Activated CD4-positive, alpha-beta T cell treated with anti-CD3 and anti-CD28 coated beads, Interleukin-2, amount 50 U/mL, for 24 hours (primary cell): ENCODE measurements around the gene NXPH4.

Experiments used
- DNase-seq, 2 donors: peaks; one replicate each; pipeline ENCODE4 v3.0.0-alpha.2; 2020; ENCODE audit warnings: low read depth in 1 of 2, low spot score in 1 of 2

The NXPH4 gene

GRCh38 chr12:57203201-57203600 lies 13.4 kb upstream of the NXPH4 start:
- DNase-seq, result no peak

- DNase-seq, result no peak
These were observed 12.8 kb upstream of the NXPH4 start for GRCh38 chr12:57203791-57204190.

- DNase-seq, result no peak
These were observed 12.1 kb upstream of the NXPH4 start for GRCh38 chr12:57204454-57204853.

- DNase-seq, result no peak
These were observed 11.4 kb upstream of the NXPH4 start for GRCh38 chr12:57205186-57205585.

GRCh38 chr12:57205931-57206330 lies 10.7 kb upstream of the NXPH4 start:
- DNase-seq, result no peak

- no peak for DNase-seq
These were observed 8.6 kb upstream of the NXPH4 start for GRCh38 chr12:57207731-57208630.

GRCh38 chr12:57208631-57209282 lies 7.8 kb upstream of the NXPH4 start:
- DNase-seq, result no peak

GRCh38 chr12:57209916-57210315 lies 6.7 kb upstream of the NXPH4 start:
- DNase-seq, result no peak

- DNase-seq, result no peak
These were observed 6.1 kb upstream of the NXPH4 start for GRCh38 chr12:57210461-57210860.

- no peak for DNase-seq
These were observed 5.5 kb upstream of the NXPH4 start for GRCh38 chr12:57210926-57211692.

GRCh38 chr12:57211791-57212700 lies 4.5 kb upstream of the NXPH4 start:
- DNase-seq, result no peak

- DNase-seq, result no peak
These were observed 3.9 kb upstream of the NXPH4 start for GRCh38 chr12:57212701-57213057.

GRCh38 chr12:57213058-57213715 lies 3.4 kb upstream of the NXPH4 start:
- DNase-seq, result peak; percentile 72 to 76

GRCh38 chr12:57213763-57214397 lies 2.7 kb upstream of the NXPH4 start:
- DNase-seq, result no peak

GRCh38 chr12:57214398-57214781 lies 2.2 kb upstream of the NXPH4 start:
- peak; percentile 43 to 44 for DNase-seq

GRCh38 chr12:57215065-57215464 lies 1.5 kb upstream of the NXPH4 start:
- no peak for DNase-seq

GRCh38 chr12:57215668-57216013 lies 953 bp upstream of the NXPH4 start:
- no peak for DNase-seq

- no peak for DNase-seq
These were observed 606 bp downstream of the NXPH4 start for GRCh38 chr12:57216921-57217879.
